Thyroid gland (tissue), 4 donors: Measurements from ENCODE around the gene SPG7. TPM values are rescaled to one million over a fixed set of nuclear protein-coding genes. Genes with fewer than 3 reads are reported as not detected.

ENCODE experiments used
- DNase-seq, 2 donors: peaks; one replicate each; pipeline ENCODE4 v3.0.0-alpha.2; 2019
- H3K27ac ChIP-seq, 3 donors: fragments of 200-600 bp; sonication (generic); 1 replicate in 2 of 3; 2 replicates in 1 of 3; pipeline ENCODE4 v1.5.1; 2016 to 2019; ENCODE audit warnings: mild to moderate bottlenecking in 1 of 3, moderate library complexity in 1 of 3
- H3K27me3 ChIP-seq: fragments of 200-600 bp; sonication (generic); one replicate; pipeline ENCODE4 v1.5.1; 2019
- H3K36me3 ChIP-seq, 2 donors: fragments of 200-600 bp; sonication (generic); one replicate each; pipeline ENCODE4 v1.5.1; 2016 to 2019
- H3K4me1 ChIP-seq, 2 donors: fragments of 200-600 bp; sonication (generic); one replicate each; pipeline ENCODE4 v1.5.1; 2017 to 2019
- H3K4me3 ChIP-seq, 3 donors: fragments of 200-600 bp; sonication (generic); replicated peaks in 1 of 3; 1 replicate in 2 of 3; 2 replicates in 1 of 3; pipeline ENCODE4 v1.5.1; 2016; ENCODE audit warnings: mild to moderate bottlenecking in 1 of 3
- H3K9me3 ChIP-seq: fragments of 200-600 bp; sonication (generic); one replicate; pipeline ENCODE4 v1.5.1; 2017
- POLR2A ChIP-seq, 2 donors: fragments of 450-650 bp; IDR thresholded peaks; one replicate each; pipeline ENCODE4 v1.6.1; 2017; ENCODE audit warnings: antibody characterized with exemption in 2 of 2, mild to moderate bottlenecking in 2 of 2, moderate library complexity in 1 of 2
- WGBS, 2 donors: methylation state at CpG; one replicate each; pipeline ENCODE4 v1.1.5; 2017; 5-methylcytosine and 5-hydroxymethylcytosine counted together
- intact Hi-C: fragments of 100-400 bp; cut with DNase I; formaldehyde crosslinking; loops from one replicate; pipeline ENCODE4 v1.15.1; 2023
- total RNA-seq, 4 donors: library from RNA; depleted of rRNA; stranded (reverse); fragments of >200 nt; gene quantifications; one replicate each; pipeline ENCODE4 v1.2.3, GENCODE V29; 2016
- TF ChIP-seq, protein P1 (sequence below), 6 experiments: fragments of 200-600 bp in 3 of 6; fragments of 450-650 bp in 3 of 6; sonication (generic) in 3 of 6; IDR thresholded peaks; one replicate each; pipeline ENCODE4 v1.5.1; 2016 to 2019; ENCODE audit warnings: antibody characterized with exemption in 6 of 6, mild to moderate bottlenecking in 2 of 6, inconsistent platforms in 1 of 6, moderate library complexity in 1 of 6

Gene SPG7
- total RNA-seq, 4 donors from 2014 or later, result 218 to 392 (median 285) TPM

- WGBS, 2 donors, result 61 to 65% methylated on average over 15 of the region's 15 CpGs
- no peak overlapping the region for H3K4me3 ChIP-seq
- H3K36me3 ChIP-seq, result peaks cover 5 to 7% of the 10 kb centered on the region in 2 donors
- no peak for DNase-seq
- H3K9me3 ChIP-seq, result no peaks in the 10 kb centered on the region
- no peaks in the 10 kb centered on the region for H3K27me3 ChIP-seq
- peaks cover 45 to 61% of the 10 kb centered on the region in 2 donors for H3K4me1 ChIP-seq
- H3K27ac ChIP-seq, result peak overlapping the region in 1 of 3 donors; percentile 86
- intact Hi-C loops, result no loop called here
- no peak for TF ChIP-seq POLR2A (IDR thresholded peaks at IDR 0.05)
- TF ChIP-seq, protein P1, sequence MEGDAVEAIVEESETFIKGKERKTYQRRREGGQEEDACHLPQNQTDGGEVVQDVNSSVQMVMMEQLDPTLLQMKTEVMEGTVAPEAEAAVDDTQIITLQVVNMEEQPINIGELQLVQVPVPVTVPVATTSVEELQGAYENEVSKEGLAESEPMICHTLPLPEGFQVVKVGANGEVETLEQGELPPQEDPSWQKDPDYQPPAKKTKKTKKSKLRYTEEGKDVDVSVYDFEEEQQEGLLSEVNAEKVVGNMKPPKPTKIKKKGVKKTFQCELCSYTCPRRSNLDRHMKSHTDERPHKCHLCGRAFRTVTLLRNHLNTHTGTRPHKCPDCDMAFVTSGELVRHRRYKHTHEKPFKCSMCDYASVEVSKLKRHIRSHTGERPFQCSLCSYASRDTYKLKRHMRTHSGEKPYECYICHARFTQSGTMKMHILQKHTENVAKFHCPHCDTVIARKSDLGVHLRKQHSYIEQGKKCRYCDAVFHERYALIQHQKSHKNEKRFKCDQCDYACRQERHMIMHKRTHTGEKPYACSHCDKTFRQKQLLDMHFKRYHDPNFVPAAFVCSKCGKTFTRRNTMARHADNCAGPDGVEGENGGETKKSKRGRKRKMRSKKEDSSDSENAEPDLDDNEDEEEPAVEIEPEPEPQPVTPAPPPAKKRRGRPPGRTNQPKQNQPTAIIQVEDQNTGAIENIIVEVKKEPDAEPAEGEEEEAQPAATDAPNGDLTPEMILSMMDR (IDR thresholded peaks at IDR 0.05), result no peak
Measured at GRCh38 chr16:89506791-89507191, 1.4 kb upstream of the SPG7 start.

DNA sequence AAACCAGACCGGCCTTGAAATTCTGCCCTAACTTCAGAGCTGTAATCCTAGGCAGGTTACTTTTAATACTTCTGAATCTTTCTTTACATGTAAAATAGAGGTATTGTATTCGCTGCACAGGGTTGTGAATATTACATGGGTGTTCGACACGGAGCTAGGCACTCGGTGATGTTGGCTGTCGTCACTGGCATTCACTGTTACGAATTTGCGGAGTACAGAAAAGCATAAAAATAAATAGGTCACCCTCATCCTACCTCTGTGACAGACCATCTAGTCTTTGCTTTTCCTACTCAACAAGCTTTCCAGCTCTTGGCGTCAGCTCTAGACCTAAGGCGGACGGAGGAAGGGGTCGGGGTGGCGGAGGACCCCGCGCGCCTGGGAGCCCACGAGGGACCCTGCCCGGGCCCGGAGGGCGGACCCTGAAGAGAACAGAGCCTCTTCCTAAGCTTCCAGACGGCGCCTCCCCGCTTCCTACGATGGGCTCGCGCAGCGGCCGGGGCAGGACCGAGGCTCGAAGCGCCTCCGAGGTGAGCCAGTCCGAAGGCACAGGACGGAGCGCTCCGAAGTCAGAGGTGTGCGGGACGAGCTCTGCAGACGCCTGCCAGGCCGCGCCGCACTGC is 879 bp upstream of the SPG7 start:
- Histone ChIP-seq H3K4me3 (peak overlapping the region; percentile 89 to 94 (median 91)), H3K4me1 (peaks cover 45 to 56% of the 10 kb centered on the region in 2 donors), H3K36me3 (peaks cover 5 to 7% of the 10 kb centered on the region in 2 donors), H3K27me3 (no peaks in the 10 kb centered on the region), H3K27ac (peak overlapping the region in 2 of 3 donors; percentile 86 to 91), H3K9me3 (no peaks in the 10 kb centered on the region)
- DNase-seq, result no peak
- intact Hi-C loops, result no loop called here
- TF ChIP-seq, protein P1 (IDR thresholded peaks at IDR 0.05), result no peak
- no peak for TF ChIP-seq POLR2A (IDR thresholded peaks at IDR 0.05)
- WGBS, 2 donors, result 14 to 24% methylated on average over 23 to 39 of the region's 42 CpGs

GRCh38 chr16:89510526-89510925 is 2.3 kb downstream of the SPG7 start:
- 34 to 38% methylated on average over 9 of the region's 9 CpGs for WGBS, 2 donors
- H3K4me1 ChIP-seq, result peaks cover 39 to 43% of the 10 kb centered on the region in 2 donors
- H3K9me3 ChIP-seq, result no peaks in the 10 kb centered on the region
- H3K36me3 ChIP-seq, result peaks cover 5 to 24% of the 10 kb centered on the region in 2 donors
- DNase-seq, result peak; percentile 78 to 81
- no peaks in the 10 kb centered on the region for H3K27me3 ChIP-seq
- TF ChIP-seq, protein P1 (IDR thresholded peaks at IDR 0.05), result no peak
- TF ChIP-seq POLR2A (IDR thresholded peaks at IDR 0.05), result no peak
- H3K4me3 ChIP-seq, result no peak overlapping the region
- intact Hi-C loops, result no loop called here
- peak overlapping the region; percentile 39 to 91 (median 88) for H3K27ac ChIP-seq

DNA sequence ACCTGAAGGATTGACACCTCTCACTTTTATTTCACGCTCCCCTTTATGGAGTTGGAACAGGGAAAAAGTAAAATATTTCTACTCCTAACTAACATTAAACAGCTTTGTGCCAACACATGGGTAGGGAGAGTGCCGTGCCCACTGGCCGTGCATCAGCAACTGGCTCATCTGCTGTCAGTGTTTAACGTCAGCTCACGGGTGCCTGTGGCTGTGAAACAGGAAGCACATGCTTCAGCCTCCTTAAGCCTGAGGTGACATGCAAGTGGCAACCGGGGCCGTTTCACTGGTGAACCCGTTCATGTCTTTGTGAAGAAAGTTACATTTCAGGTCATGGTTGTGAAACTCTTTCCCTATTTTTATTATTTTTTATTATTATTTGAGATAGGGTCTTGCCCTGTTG is 3.2 kb downstream of the SPG7 start:
- H3K36me3 ChIP-seq, result peaks cover 12 to 24% of the 10 kb centered on the region in 2 donors
- H3K4me1 ChIP-seq, result peaks cover 32 to 35% of the 10 kb centered on the region in 2 donors
- no peak for DNase-seq
- peak overlapping the region in 2 of 3 donors; percentile 39 to 91 for H3K27ac ChIP-seq
- 74 to 76% methylated on average over 8 of the region's 8 CpGs for WGBS, 2 donors
- H3K4me3 ChIP-seq, result no peak overlapping the region
- H3K27me3 ChIP-seq, result no peaks in the 10 kb centered on the region
- TF ChIP-seq, protein P1 (IDR thresholded peaks at IDR 0.05), result no peak
- TF ChIP-seq POLR2A (IDR thresholded peaks at IDR 0.05), result no peak
- intact Hi-C loops, result no loop called here
- no peaks in the 10 kb centered on the region for H3K9me3 ChIP-seq

GRCh38 chr16:89512453-89512852 is 4.2 kb downstream of the SPG7 start:
- TF ChIP-seq, protein P1 (IDR thresholded peaks at IDR 0.05), result no peak
- TF ChIP-seq POLR2A (IDR thresholded peaks at IDR 0.05), result no peak
- no peaks in the 10 kb centered on the region for H3K9me3 ChIP-seq
- peaks cover 17 to 32% of the 10 kb centered on the region in 2 donors for H3K36me3 ChIP-seq
- peaks cover 25% of the 10 kb centered on the region in 2 donors for H3K4me1 ChIP-seq
- H3K4me3 ChIP-seq, result no peak overlapping the region
- H3K27me3 ChIP-seq, result no peaks in the 10 kb centered on the region
- WGBS, 2 donors, result 94 to 97% methylated on average over 9 of the region's 9 CpGs
- intact Hi-C loops, result no loop called here
- no peak overlapping the region for H3K27ac ChIP-seq
- no peak for DNase-seq
